H9 (cell line): ENCODE results near the gene PLEKHA5. TPM values are rescaled to one million over a fixed set of nuclear protein-coding genes. Genes with fewer than 3 reads are reported as not detected.

Experiments
- DNase-seq: peaks from one replicate; pipeline ENCODE4 v3.0.0-alpha.2; 2017
- H2AFZ ChIP-seq: one replicate; pipeline ENCODE4 v1.6.1; 2013; ENCODE audit warnings: mild to moderate bottlenecking, low read length, control low read depth, moderate library complexity
- H2AK5ac ChIP-seq: 2 replicates; pipeline ENCODE4 v1.6.1; 2013; ENCODE audit warnings: low read length, control low read depth, mixed read lengths; ENCODE audit not compliant: insufficient read length
- H2BK120ac ChIP-seq: one replicate; pipeline ENCODE4 v1.6.1; 2013; ENCODE audit warnings: low read depth, mild to moderate bottlenecking, low read length, control low read depth, inconsistent platforms; ENCODE audit not compliant: poor library complexity, severe bottlenecking
- H2BK12ac ChIP-seq: 2 replicates; pipeline ENCODE4 v1.6.1; 2013; ENCODE audit warnings: low read length, control low read depth, mixed read lengths, low read depth; ENCODE audit not compliant: insufficient read length
- H2BK15ac ChIP-seq: 2 replicates; pipeline ENCODE4 v1.6.1; 2013; ENCODE audit warnings: low read depth, low read length, control low read depth
- H2BK20ac ChIP-seq: one replicate; pipeline ENCODE4 v1.6.1; 2013; ENCODE audit warnings: low read depth, mild to moderate bottlenecking, low read length, control low read depth, inconsistent platforms; ENCODE audit not compliant: poor library complexity, severe bottlenecking
- H2BK5ac ChIP-seq: 2 replicates; pipeline ENCODE4 v1.6.1; 2013; ENCODE audit warnings: low read length, control low read depth, mixed read lengths; ENCODE audit not compliant: insufficient read length
- H3K14ac ChIP-seq: 2 replicates; pipeline ENCODE4 v1.6.1; 2013; ENCODE audit warnings: low read length, control low read depth; ENCODE audit not compliant: insufficient read depth
- H3K18ac ChIP-seq: 2 replicates; pipeline ENCODE4 v1.6.1; 2013; ENCODE audit warnings: low read depth, mild to moderate bottlenecking, mixed read lengths, low read length, control low read depth; ENCODE audit not compliant: insufficient read length
- H3K23ac ChIP-seq: 2 replicates; pipeline ENCODE4 v1.6.1; 2013; ENCODE audit warnings: low read length, control low read depth, mixed read lengths, low read depth; ENCODE audit not compliant: insufficient read length
- H3K23me2 ChIP-seq: 2 replicates; pipeline ENCODE4 v1.6.1; 2013; ENCODE audit warnings: low read depth, mild to moderate bottlenecking, mixed read lengths, low read length, control low read depth; ENCODE audit not compliant: insufficient read length, poor library complexity, severe bottlenecking
- H3K27ac ChIP-seq: 2 replicates; pipeline ENCODE4 v1.5.1; 2013; ENCODE audit warnings: low read length, control low read depth, mixed read lengths, low read depth; ENCODE audit not compliant: insufficient read length
- H3K27me3 ChIP-seq: 2 replicates; pipeline ENCODE4 v1.6.1; 2013; ENCODE audit warnings: low read length, control low read depth, inconsistent platforms; ENCODE audit not compliant: insufficient read depth
- H3K4ac ChIP-seq: 2 replicates; pipeline ENCODE4 v1.6.1; 2013; ENCODE audit warnings: low read depth, mild to moderate bottlenecking, control low read depth, inconsistent platforms, low read length, moderate library complexity
- H3K4me1 ChIP-seq: 2 replicates; pipeline ENCODE4 v1.6.1; 2013; ENCODE audit warnings: low read length, control low read depth, inconsistent platforms; ENCODE audit not compliant: insufficient read depth
- H3K4me2 ChIP-seq: 2 replicates; pipeline ENCODE4 v1.6.1; 2013; ENCODE audit warnings: low read length, control low read depth, mixed read lengths; ENCODE audit not compliant: insufficient read length, insufficient read depth
- H3K56ac ChIP-seq: 2 replicates; pipeline ENCODE4 v1.6.1; 2013; ENCODE audit warnings: low read depth, mild to moderate bottlenecking, mixed read lengths, low read length, control low read depth; ENCODE audit not compliant: insufficient read length
- H3K79me1 ChIP-seq: 2 replicates; pipeline ENCODE4 v1.6.1; 2013; ENCODE audit warnings: low read depth, mild to moderate bottlenecking, moderate library complexity, low read length, control low read depth, inconsistent platforms; ENCODE audit not compliant: insufficient read depth, poor library complexity, severe bottlenecking
- H3K79me2 ChIP-seq: 2 replicates; pipeline ENCODE4 v1.6.1; 2013; ENCODE audit warnings: low read length, control low read depth, inconsistent platforms; ENCODE audit not compliant: insufficient read depth
- H3K9ac ChIP-seq: 2 replicates; pipeline ENCODE4 v1.6.1; 2013; ENCODE audit warnings: low read length, control low read depth, mixed read lengths; ENCODE audit not compliant: insufficient read length; ENCODE audit errors: extremely low read depth
- H3K9me3 ChIP-seq: one replicate; pipeline ENCODE4 v1.6.1; 2013; ENCODE audit warnings: low read depth, low read length, inconsistent platforms; ENCODE audit not compliant: control insufficient read depth
- H3T11ph ChIP-seq: one replicate; pipeline ENCODE4 v1.6.1; 2013; ENCODE audit warnings: mild to moderate bottlenecking, low read length, control low read depth, inconsistent platforms
- H4K20me1 ChIP-seq: one replicate; pipeline ENCODE4 v1.6.1; 2013; ENCODE audit not compliant: control insufficient read depth, insufficient read length, insufficient read depth
- H4K5ac ChIP-seq: 2 replicates; pipeline ENCODE4 v1.6.1; 2013; ENCODE audit warnings: low read depth, mild to moderate bottlenecking, mixed read lengths, low read length, control low read depth; ENCODE audit not compliant: insufficient read length
- H4K8ac ChIP-seq: replicated peaks from 2 replicates; pipeline ENCODE4 v1.6.1; 2013; ENCODE audit warnings: low read length, control low read depth, mixed read lengths, low read depth; ENCODE audit not compliant: insufficient read length
- H4K91ac ChIP-seq: 2 replicates; pipeline ENCODE4 v1.6.1; 2013; ENCODE audit warnings: low read depth, mild to moderate bottlenecking, moderate library complexity, mixed read lengths, low read length, control low read depth; ENCODE audit not compliant: insufficient read length
- H3K27ac Mint-ChIP-seq, 3 experiments: 2 replicates in 2 of 3; 3 replicates in 1 of 3; pipeline ENCODE4 v1.8.0; 2020 to 2021; ENCODE audit warnings: mixed read lengths in 3 of 3, mild to moderate bottlenecking in 1 of 3, moderate library complexity in 1 of 3
- H3K27me3 Mint-ChIP-seq: 2 replicates; pipeline ENCODE4 v1.8.0; 2021; ENCODE audit warnings: low read depth, mild to moderate bottlenecking, moderate library complexity, mixed read lengths
- H3K36me3 Mint-ChIP-seq, 3 experiments: 2 replicates in 2 of 3; 3 replicates in 1 of 3; pipeline ENCODE4 v1.8.0; 2020 to 2021; ENCODE audit warnings: low read depth in 3 of 3, mixed read lengths in 3 of 3; ENCODE audit not compliant: insufficient read depth in 1 of 3
- H3K4me1 Mint-ChIP-seq, 2 experiments: 2 replicates each; pipeline ENCODE4 v1.8.0; 2020; ENCODE audit warnings: mixed read lengths in 2 of 2
- H3K4me3 Mint-ChIP-seq, 2 experiments: 2 replicates in 1 of 2; 3 replicates in 1 of 2; pipeline ENCODE4 v1.8.0; 2020 to 2021; ENCODE audit warnings: mild to moderate bottlenecking in 2 of 2, mixed read lengths in 2 of 2, moderate library complexity in 1 of 2
- H3K9me3 Mint-ChIP-seq, 2 experiments: 2 replicates in 1 of 2; 3 replicates in 1 of 2; pipeline ENCODE4 v1.8.0; 2020; ENCODE audit warnings: mild to moderate bottlenecking in 2 of 2, mixed read lengths in 2 of 2, moderate library complexity in 1 of 2
- CTCF ChIP-seq: fragments of 200-600 bp; sonication (generic); conservative IDR thresholded peaks from 3 replicates; pipeline ENCODE4 v1.8.0; 2021; ENCODE audit warnings: antibody characterized with exemption, mild to moderate bottlenecking
- WGBS: extraction: QIAGEN DNeasy Blood & Tissue Kit; methylation state at CpG from one replicate; pipeline ENCODE4 v1.1.7; 2013; ENCODE audit warnings: missing lambda C conversion rate, low lambda C conversion rate, mixed read lengths; ENCODE audit not compliant: insufficient read length; ENCODE audit errors: extremely low coverage; 5-methylcytosine and 5-hydroxymethylcytosine counted together
- total RNA-seq: library from RNA; stranded (reverse); gene quantifications from 2 replicates; pipeline ENCODE4 v1.2.1, GENCODE V29; 2021

The PLEKHA5 gene
- total RNA-seq, 1 experiment from 2014 or later: 86.7 TPM

- Histone ChIP-seq H3K4ac (no peak overlapping the region), H2BK20ac (no peak overlapping the region), H3K27ac (no peak overlapping the region), H3K4me2 (no peak overlapping the region), H3K4me1 (no peaks in the 10 kb centered on the region), H2BK12ac (no peak overlapping the region), H3T11ph (no peak overlapping the region), H3K9ac (no peak overlapping the region), H3K79me2 (0 out of 2 replicates have a peak, but pooled peaks cover 6% of the 10 kb centered on the region), H4K91ac (no peak overlapping the region), H4K5ac (no peak overlapping the region), H3K56ac (no peak overlapping the region), H3K23me2 (no peaks in the 10 kb centered on the region), H3K27me3 (no peaks in the 10 kb centered on the region), H3K79me1 (no peaks in the 10 kb centered on the region), H4K20me1 (no peaks in the 10 kb centered on the region), H4K8ac (no peak overlapping the region), H3K14ac (no peak overlapping the region), H3K18ac (no peak overlapping the region), H2AFZ (no peak overlapping the region), H2BK120ac (no peak overlapping the region), H3K9me3 (no peaks in the 10 kb centered on the region), H2BK15ac (no peak overlapping the region), H2AK5ac (no peak overlapping the region), H3K23ac (no peak overlapping the region), H2BK5ac (no peak overlapping the region)
- DNase-seq: no peak
- Mint-ChIP-seq H3K27me3 (no peaks in the 10 kb centered on the region), H3K4me3 (no peak overlapping the region), H3K9me3 (peaks cover 10 to 15% of the 10 kb centered on the region in 2 experiments), H3K36me3 (peaks cover 14 to 24% (median 23%) of the 10 kb centered on the region in 3 experiments), H3K27ac (0 out of 7 replicates have a peak overlapping the region, but pooled peaks of 1 of the 3 experiments have one; percentile 57), H3K4me1 (peaks cover 37% of the 10 kb centered on the region in 2 experiments)
- no CpG with 5 or more reads among the region's 3 CpGs for WGBS
- TF ChIP-seq CTCF: no peak
These were observed 95.2 kb downstream of the PLEKHA5 start for GRCh38 chr12:19224746-19225145.
